GM18508 (cell line): ENCODE data around the gene UCK1.

Source experiments
- ATAC-seq: cut with Tn5 transposase; IDR thresholded peaks from one replicate; pipeline ENCODE4 v1.9.1; 2021; ENCODE audit warnings: moderate number of reproducible peaks; ENCODE audit not compliant: insufficient read depth, unreplicated experiment

UCK1 gene

DNA sequence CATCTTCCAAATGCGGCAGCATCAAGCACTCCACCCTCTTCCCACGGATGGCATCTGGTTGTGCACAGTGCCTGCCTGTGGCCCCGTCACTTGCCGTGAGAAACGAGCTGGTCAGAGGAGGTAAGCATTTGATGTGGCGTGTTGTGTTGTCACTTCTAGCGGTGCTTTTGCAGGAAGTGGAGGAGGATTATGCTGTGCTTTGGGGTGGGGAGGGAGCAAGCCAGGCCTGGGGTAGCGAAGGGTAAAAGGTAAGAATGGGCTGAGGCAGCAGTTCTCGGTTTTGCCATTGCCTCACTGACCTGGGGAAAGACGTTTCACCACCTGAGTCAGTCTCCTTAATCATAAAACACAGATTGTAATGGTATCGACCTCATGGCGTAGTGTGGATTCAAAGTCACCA lies 30.7 kb downstream of the UCK1 start:
- no peak for ATAC-seq

DNA sequence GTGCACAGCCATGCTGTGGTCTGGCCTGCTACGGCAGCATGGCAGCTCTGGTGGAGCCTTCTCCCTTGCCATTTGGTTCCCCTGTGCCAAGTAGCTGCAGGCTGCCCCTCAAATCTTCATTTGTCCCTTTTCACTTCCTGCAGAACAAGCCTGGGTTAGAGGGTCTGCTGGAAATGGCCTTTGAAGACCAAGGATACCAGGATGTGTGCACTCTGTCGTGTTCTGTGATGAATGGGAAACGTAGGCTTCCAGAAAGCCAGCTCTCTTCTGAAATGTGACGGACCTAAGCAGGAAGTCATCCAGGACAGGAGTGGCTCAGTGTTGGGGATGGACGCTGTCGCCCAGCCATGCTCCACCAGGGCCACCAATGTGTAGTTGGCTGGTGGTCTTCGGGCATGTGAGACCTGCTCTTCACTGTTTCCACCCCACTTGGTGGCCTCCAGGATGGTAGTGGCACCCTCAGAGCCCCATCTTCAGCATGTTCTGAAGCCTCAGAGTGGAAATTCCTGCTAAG lies 31.8 kb downstream of the UCK1 start:
- no peak for ATAC-seq

DNA sequence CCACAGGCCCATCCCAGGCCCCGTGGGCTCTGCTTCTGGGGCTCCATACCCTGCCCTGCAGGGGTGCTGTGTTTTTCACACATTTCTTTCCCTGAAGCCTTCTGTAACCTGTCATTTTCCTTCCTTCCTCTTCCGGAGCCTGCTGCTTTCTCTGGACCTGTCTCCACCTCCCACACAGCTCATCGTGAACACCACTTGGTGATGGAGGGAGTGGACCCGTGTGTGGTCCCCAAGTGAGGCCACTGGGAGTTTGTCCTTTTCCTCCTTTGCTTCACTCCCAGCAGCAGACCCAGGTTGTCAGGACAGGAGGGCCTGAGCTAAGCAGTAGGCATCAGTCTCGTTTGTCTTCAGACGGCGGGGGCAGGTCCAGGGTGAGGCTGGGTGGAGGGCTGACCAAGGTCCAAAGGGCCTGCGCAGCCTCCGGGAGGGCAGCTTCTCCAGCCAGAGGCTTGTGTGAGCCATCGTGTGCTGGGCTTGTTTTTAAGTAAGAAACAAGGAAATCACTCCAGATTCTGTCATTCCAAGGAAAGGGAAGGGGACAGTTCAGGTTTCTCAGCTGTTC lies 34.1 kb downstream of the UCK1 start:
- no peak for ATAC-seq

DNA sequence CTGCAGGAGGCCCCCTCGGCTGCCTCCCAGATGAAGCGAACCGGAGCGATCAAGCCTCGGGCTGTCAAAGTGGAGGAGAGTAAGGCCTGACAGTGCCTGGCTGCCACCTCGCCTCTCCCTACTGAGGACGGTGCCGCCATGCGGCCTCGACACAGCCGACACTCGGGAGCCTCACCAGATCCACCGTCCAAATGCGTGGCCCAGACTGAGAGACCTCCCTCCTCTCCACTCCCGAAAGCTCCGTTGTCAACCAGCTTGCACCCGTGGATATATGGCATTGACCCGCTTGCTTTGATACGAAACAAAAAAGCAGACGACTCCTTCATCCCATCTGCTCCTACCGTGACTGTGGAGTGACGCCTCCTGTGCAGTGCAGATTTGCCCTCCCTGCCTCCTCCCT lies 35.3 kb downstream of the UCK1 start:
- ATAC-seq, result no peak

DNA sequence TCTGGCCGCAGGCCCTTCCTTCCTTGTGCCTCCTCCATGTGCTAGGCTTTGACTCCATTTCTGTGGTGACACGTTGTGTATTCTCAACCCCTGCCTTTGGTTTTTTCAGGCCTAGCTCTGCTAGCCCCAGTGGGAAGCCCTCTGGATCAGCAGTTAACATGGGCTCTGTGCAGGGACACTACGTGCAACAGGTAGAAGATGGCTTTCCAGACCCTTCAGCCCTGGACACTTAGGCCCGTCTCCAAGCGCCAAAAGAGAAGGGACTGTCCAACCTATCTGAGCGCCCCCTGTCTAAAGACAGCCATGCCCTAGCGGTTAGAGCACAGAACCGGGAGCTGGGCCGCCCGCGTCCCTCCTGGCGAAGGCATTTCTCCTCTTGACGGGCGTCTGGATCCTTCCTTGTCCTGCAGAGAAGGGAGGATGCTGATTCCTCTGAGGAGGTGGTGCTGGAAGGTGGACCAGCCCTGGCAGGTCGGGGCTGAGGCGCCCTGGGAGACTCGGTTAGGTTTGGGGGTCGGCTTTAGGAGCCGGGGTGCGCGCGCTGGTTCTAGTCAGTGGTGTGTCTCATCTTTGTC lies 36.7 kb downstream of the UCK1 start:
- no peak for ATAC-seq

DNA sequence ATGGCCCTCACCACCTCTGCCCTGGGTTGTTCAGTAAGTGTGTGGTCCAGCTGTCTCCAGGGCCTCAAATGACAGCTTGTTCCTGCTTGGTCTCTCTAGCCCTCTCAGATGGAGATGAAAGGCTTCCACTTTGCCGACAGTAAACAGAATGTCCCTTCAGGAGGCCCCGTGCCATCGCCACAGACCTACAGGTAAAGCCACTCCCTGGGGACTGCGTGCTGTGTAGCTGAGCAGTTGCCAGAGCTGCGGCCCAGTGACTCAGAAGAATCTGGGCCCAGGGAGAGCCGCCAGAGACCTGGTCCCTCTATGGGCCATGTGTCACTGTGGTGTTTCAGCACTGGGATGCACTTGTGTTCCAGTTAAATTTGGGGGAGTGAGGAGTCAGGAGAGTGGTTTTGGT lies 39.0 kb downstream of the UCK1 start:
- ATAC-seq, result no peak

DNA sequence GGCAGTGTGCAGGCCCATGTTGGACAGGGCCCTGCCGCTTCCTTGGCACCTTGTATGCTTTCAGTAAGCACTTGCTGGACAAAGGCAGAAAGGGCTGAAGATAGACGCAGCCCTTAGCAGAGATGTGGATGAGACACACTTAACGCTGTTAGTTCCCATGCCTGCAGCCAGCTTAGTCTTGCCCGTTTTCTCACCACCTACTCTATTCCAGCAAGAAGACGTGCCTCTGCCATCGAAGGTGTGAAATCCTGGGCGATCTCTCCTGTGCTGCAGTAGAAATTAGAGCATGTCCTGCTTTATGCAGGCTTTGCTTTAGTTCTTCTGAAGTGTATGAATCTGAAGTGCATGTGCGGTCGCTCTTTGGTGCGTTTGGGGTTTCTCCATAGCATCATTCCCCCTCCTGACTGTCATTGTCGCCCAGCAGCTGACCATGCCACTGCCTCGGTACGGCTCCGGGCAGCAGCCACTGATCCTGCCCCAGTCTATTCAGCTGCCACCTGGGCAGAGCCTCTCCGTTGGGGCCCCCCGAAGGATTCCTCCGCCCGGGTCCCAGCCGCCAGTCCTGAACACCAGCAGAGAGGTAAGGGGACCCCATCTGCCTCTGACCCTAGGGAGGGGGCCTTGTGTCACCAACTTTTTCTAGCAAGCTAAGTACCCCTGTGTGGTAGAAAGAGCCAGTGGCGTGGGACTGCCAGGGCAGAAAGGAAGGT lies 39.9 kb downstream of the UCK1 start:
- no peak for ATAC-seq

DNA sequence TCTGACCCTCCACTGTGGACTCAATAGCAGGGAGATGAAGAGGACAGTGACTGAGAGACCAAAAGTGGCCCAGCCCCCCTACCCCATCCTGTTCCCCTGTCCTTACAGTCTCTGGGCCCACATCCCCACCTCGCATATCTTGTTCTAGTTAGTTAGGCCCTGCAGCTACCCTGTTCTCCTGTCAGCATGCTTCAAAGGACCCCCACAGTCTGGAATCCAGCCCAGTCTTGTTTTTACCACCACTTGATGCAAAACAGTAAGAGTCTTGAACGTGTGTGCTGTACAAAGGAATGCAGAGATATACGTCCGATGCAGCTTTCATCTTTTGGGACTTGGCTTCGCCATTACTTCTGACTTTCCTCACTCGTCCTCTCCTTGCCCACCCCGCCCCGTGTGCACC lies 40.5 kb downstream of the UCK1 start:
- ATAC-seq, result no peak

DNA sequence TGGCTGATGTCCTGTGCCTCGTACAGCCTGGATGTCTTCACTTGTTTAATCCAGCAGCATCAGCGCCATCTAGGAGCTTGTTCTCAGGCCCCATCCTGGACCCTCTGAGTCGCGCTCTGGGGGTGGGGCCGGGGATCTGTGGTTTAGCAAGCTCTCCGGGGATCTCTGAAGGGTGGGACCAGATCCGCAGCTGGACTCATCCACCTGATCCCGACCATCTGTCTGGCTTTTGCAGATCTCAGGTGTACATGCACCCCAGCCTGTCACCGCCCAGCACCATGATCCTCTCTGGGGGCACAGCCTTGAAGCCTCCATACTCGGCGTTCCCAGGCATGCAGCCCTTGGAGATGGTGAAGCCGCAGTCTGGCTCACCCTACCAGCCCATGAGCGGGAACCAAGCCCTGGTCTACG lies 43.4 kb downstream of the UCK1 start:
- ATAC-seq, result no peak

DNA sequence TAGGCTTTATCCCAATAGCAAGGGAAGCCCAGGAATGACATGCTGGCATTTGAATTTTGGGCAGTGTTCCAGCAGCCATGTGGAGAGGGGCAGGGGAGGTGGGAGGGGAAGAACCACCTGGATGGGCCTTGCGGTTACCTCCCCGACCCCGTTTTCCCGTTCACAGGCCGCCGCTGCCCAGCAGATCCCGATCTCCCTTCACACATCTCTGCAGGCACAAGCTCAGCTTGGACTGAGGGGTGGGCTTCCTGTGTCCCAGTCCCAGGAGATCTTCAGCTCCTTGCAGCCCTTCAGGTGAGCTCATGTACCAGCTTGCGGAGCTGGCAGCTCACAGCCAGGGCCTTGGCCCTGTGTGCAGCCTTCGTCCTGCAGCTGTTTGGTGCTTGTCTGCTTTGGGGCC lies 44.1 kb downstream of the UCK1 start:
- ATAC-seq, result no peak

DNA sequence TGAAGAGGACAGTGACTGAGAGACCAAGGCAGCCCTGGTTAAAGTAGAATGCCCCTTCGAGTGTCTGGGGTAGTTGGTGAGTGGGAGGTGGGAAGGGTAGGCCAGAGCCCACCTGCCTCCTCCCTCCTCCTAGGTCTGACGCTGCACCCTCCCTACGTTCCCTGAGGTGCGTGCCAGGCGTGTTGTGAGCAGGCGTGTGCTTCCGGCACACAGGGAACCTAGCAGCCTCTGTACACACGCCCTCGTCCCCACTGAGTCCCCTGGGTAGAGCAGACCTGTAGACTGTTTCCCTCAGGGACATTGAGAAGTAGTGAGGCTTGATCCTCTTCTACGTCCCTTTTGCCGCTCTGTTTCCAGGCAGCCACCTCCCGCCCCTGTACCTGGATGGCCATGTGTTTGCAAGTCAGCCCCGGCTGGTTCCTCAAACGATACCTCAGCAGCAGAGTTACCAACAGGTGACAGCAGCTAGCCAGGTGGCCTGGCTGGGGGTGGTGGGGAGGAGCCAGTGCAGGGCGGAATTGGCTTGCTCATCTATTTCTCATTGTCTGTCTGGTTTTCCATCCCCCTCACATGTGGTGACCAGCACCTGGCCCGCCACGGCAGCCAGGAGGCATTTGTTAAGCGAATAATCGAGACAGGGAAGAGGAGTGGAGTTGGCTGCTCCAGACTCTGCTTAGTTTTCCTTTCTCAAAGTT lies 45.2 kb downstream of the UCK1 start:
- ATAC-seq, result no peak

DNA sequence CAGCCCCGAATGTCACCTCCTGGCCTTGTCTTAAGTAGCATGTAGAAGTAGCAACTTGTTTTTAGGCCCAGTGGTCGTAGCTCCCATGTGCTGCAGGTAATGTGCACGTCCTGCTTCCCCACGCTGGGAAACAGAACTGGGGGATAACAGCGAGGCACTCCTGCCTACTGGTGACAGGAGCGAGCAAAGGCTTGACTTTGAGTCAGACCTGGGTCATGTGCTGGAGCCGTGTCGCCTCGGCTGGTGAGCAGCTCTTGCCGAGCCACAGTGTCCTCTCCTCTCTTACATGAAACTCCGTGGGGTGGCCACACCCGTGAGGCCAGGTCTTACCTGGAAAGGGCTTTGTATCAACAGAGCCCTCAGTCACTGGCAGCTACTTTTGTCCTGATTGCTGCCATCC lies 45.9 kb downstream of the UCK1 start:
- ATAC-seq, result no peak

DNA sequence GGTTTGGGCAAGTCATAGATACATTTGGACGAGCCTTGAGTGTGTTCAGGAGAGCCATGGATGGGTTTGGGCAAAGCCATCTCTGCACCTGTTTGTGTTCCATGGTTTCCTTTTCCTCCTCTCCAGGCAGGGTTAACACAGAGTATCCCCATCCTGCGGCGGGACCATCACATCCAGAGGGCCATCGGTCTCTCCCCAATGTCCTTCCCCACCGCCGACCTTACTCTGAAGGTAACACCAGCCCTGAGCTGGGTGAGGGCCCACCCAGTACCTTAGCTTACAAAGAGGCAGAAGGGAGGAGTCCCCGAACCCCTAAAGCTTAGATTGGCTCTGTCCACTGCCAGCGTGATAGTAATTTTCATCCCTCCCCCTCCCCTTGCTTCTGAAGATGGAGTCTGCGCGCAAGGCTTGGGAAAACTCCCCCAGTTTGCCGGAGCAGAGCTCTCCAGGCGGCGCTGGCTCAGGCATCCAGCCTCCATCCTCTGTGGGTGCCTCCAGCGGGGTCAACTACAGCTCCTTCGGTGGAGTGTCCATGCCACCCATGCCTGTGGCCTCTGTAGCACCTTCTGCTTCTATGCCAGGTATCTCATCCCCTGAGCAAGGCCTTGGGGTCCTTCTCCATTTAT lies 46.4 kb downstream of the UCK1 start:
- ATAC-seq, result no peak

DNA sequence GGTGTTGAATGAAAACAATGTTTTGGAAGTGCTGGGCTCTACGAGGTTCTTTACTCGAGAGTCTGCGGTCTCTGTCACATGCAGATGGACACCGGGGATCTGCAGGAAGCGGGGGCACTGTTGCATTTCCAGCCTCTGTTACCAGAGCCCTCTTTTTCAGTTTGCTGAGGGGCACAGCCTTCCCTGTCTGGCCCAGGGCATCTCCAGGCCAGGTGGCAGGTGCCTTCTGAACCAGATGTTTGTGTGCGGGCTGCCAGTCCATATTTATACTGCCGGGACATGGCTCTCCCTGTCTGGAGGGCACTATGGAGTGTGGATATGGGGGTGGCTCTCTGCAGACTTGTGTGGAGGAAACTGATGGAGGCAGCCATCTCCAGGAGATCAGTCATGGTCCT lies 47.0 kb downstream of the UCK1 start:
- ATAC-seq, result no peak

DNA sequence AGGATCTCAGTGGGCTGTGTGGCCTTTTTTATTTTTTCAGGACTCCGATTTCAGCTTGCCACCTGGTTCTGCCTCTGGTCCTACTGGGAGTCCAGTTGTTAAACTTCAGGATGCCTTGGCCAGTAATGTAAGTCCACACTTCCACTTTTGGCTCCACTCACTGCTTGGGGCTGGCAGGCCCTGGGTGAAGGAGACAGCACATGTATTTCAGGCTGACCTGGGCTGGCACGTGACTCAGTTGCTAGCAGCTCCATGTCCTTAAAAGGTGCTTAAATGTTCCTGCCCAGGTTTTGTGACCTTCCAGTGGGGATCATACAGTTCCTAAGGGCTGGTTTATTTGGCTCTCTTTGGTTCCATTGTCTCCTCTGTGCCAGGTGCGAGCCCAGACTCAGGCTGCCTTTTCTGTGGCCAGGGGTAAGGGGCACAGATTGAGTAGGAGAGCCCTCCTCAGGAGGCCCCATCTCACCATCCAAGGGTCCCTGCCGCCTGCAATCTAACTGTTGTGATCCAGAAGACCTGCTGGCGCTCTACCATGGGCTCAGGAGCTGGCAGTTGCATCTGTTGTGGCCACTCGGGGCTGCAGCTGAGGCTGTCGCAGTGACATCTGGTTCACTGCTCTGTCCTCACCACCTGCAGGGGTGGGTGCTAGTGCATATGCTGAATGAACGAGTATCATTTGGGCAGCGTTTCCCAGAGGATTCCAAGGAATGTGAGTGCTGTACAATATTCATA lies 47.6 kb downstream of the UCK1 start:
- ATAC-seq, result no peak

DNA sequence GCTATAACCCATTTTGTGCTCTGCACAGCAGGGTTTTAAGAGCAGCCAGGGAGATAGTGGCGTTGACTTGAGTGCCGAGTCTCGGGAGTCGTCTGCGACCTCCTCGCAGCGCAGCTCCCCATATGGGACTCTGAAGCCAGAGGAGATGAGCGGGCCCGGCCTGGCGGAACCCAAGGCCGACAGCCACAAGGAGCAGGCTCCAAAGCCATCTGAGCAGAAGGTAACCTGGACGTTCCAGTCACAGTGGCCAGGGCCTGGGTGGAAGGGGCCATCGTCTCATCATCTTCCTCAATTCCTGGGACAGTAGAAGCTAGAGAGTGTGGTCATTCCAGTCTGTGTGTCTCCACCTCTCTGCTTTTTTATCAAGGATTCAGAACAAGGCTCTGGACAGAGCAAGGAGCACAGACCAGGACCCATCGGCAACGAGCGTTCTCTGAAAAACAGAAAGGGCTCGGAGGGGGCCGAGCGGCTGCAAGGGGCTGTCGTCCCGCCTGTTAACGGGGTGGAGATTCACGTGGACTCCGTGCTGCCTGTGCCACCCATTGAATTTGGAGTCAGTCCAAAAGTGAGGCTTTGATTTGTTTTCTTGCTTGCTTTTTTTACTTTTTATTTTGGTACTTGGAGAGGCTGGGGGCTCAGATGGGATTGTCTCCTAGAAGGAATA lies 48.6 kb downstream of the UCK1 start:
- no peak for ATAC-seq

DNA sequence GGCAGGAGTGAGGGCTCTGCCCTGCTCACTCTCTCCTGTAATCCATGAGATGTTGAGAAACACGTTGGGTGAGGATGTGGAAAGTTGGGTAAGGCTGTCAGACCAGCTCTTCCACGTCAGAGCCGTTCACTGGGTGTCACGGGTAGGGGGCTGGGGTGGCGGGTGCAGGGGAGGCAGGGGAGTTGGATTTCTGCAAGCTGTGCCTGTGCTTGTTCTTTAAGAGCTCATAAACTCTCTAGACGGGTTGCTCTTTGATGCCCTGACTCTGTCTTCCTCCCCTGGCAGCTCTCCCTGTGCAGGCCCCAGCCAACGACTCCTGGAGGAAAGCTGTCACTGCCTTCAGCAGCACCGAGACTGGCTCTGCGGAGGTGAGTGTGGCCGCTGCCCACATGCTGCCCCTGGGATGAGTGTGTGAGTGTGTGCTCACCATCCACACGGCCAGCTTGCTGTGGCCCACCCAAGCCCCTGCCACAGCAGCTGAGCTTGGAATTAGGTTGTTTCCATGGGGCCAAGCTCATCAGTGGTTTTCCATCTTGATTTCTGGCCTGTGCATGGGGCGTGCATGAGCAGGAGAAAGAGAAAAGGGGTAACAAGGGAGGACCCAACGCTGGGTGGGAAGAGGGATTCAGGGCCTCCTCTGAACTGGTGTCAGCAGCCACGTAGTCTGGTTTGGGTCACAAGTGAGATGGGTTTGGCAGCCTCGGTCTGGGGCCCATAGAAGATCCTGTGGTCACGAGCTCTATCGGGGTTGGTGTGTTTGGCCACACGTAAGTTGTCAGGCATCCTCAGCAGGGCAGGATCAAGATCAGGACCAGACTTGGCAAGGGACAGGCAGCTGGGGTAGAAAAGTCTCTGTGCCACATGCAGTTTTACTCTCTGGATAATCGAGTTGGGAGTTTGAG lies 49.4 kb downstream of the UCK1 start:
- no peak for ATAC-seq

DNA sequence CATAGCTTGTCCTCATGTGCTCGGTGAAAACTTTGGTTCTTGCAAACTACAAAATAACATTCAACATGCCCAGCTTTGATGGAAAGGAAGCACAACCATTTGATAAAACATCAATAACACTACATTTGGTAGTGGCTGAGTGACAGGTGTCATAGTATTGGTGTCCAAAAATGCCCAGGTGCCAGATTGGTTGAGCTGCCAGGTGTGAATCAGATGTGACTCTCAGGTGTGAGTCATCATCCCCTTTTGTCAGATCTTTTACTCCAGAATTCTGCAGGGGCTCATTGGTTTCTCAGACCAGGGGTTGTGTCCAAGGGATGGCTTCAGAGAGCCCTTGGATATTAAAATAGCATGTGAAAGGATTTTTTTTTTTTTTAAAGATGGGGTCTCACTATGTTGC lies 50.8 kb downstream of the UCK1 start:
- ATAC-seq, result no peak

DNA sequence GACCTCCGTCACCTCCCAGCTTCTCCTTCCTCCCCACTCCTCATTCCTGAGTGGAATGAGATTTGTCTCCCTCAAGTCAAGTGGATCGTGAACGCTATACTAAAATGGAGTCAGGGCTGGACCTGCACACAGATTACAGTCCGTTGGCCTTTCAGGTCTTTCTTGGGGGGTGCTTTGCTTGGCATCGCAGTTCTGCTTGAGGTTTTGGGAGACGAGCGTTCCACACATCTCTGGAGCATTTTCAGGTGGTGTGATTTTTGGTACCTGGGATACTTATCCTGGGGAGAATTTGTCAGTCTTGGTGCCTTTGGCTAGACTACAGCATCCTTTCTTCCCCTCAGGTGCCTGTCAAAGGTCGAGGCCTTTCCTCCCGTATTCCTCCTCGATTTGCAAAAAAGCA lies 52.2 kb downstream of the UCK1 start:
- ATAC-seq, result no peak
